Neutrophil (primary cell): ENCODE measurements around the gene TNFAIP8.
A peak's percentile ranks its signal among the peaks of the same experiment; 100 is the strongest.

Experiments
- H3K27ac ChIP-seq: fragments of 200-600 bp; sonication (generic); 2 replicates; pipeline ENCODE4 v1.5.1; 2016; ENCODE audit warnings: mild to moderate bottlenecking, moderate library complexity
- H3K27me3 ChIP-seq: fragments of 200-600 bp; sonication (generic); 2 replicates; pipeline ENCODE4 v1.6.0; 2016; ENCODE audit warnings: mild to moderate bottlenecking
- H3K36me3 ChIP-seq: fragments of 200-600 bp; sonication (generic); 2 replicates; pipeline ENCODE4 v1.5.1; 2017
- H3K4me1 ChIP-seq, 2 experiments: fragments of 200-600 bp in 1 of 2; sonication (generic) in 1 of 2; 1 replicate in 1 of 2; 2 replicates in 1 of 2; pipeline versions ENCODE4 v1.5.1 to v1.6.1; 2013 to 2016; ENCODE audit warnings: low read depth in 1 of 2, low read length in 1 of 2, mild to moderate bottlenecking in 1 of 2, moderate library complexity in 1 of 2; ENCODE audit not compliant: control insufficient read depth in 1 of 2, insufficient read depth in 1 of 2
- H3K4me3 ChIP-seq, 2 experiments: fragments of 200-600 bp in 1 of 2; sonication (generic) in 1 of 2; 1 replicate in 1 of 2; 2 replicates in 1 of 2; pipeline ENCODE4 v1.5.1; 2013 to 2016; ENCODE audit warnings: low read depth in 1 of 2, low read length in 1 of 2, mild to moderate bottlenecking in 1 of 2, moderate library complexity in 1 of 2
- H3K9me3 ChIP-seq: fragments of 200-600 bp; sonication (generic); 2 replicates; pipeline ENCODE4 v1.5.1; 2016
- CTCF ChIP-seq: fragments of 200-600 bp; sonication (generic); IDR thresholded peaks from 2 replicates; pipeline ENCODE4 v1.5.1; 2016; ENCODE audit warnings: antibody characterized with exemption

TNFAIP8 gene

GRCh38 chr5:119343052-119343451, 12.8 kb upstream of the TNFAIP8 start:
- Histone ChIP-seq H3K27me3 (no peaks in the 10 kb centered on the region), H3K36me3 (no peaks in the 10 kb centered on the region), H3K4me3 (no peak overlapping the region), H3K4me1 (peaks cover 95 to 100% of the 10 kb centered on the region in 2 experiments), H3K27ac (peak overlapping the region; percentile 86), H3K9me3 (no peaks in the 10 kb centered on the region)
- TF ChIP-seq CTCF, result no peak

GRCh38 chr5:119343766-119344165, 12.1 kb upstream of the TNFAIP8 start:
- H3K27ac ChIP-seq, result peak overlapping the region; percentile 86
- peaks cover 90 to 100% of the 10 kb centered on the region in 2 experiments for H3K4me1 ChIP-seq

GRCh38 chr5:119344231-119344630, 11.6 kb upstream of the TNFAIP8 start:
- Histone ChIP-seq H3K4me1 (peaks cover 90 to 100% of the 10 kb centered on the region in 2 experiments), H3K27me3 (no peaks in the 10 kb centered on the region)
- TF ChIP-seq CTCF, result no peak

More at GRCh38 chr5:119343766-119344165, 12.1 kb upstream of the TNFAIP8 start:
- Histone ChIP-seq H3K9me3 (no peaks in the 10 kb centered on the region), H3K4me3 (no peak overlapping the region), H3K27me3 (no peaks in the 10 kb centered on the region), H3K36me3 (no peaks in the 10 kb centered on the region)
- TF ChIP-seq CTCF, result no peak

GRCh38 chr5:119345861-119346260, 10.0 kb upstream of the TNFAIP8 start:
- Histone ChIP-seq H3K4me1 (peaks cover 82 to 94% of the 10 kb centered on the region in 2 experiments), H3K27ac (peak overlapping the region; percentile 86), H3K27me3 (no peaks in the 10 kb centered on the region), H3K9me3 (no peaks in the 10 kb centered on the region), H3K36me3 (no peaks in the 10 kb centered on the region), H3K4me3 (no peak overlapping the region)
- TF ChIP-seq CTCF, result no peak

More at GRCh38 chr5:119344231-119344630, 11.6 kb upstream of the TNFAIP8 start:
- no peak overlapping the region for H3K4me3 ChIP-seq
- H3K9me3 ChIP-seq, result no peaks in the 10 kb centered on the region
- no peaks in the 10 kb centered on the region for H3K36me3 ChIP-seq
- H3K27ac ChIP-seq, result peak overlapping the region; percentile 86

GRCh38 chr5:119346394-119346793, 9.4 kb upstream of the TNFAIP8 start:
- Histone ChIP-seq H3K36me3 (no peaks in the 10 kb centered on the region), H3K4me1 (peaks cover 77 to 89% of the 10 kb centered on the region in 2 experiments), H3K4me3 (no peak overlapping the region), H3K27me3 (no peaks in the 10 kb centered on the region), H3K9me3 (no peaks in the 10 kb centered on the region), H3K27ac (peak overlapping the region; percentile 86)
- no peak for TF ChIP-seq CTCF

GRCh38 chr5:119347574-119347973, 8.2 kb upstream of the TNFAIP8 start:
- TF ChIP-seq CTCF, result no peak
- Histone ChIP-seq H3K27ac (peak overlapping the region; percentile 86), H3K27me3 (no peaks in the 10 kb centered on the region), H3K36me3 (no peaks in the 10 kb centered on the region), H3K9me3 (no peaks in the 10 kb centered on the region), H3K4me3 (no peak overlapping the region), H3K4me1 (peaks cover 65 to 77% of the 10 kb centered on the region in 2 experiments)
